ENCODE measurements around the gene SDCCAG8. TPM values are rescaled to one million over a fixed set of nuclear protein-coding genes. Genes with fewer than 3 reads are reported as not detected.
A peak's percentile ranks its signal among the peaks of the same experiment; 100 is the strongest.

The SDCCAG8 gene
- total RNA-seq, 4 donors from 2014 or later, result 30.2 to 46.4 (median 36.7) TPM

DNA sequence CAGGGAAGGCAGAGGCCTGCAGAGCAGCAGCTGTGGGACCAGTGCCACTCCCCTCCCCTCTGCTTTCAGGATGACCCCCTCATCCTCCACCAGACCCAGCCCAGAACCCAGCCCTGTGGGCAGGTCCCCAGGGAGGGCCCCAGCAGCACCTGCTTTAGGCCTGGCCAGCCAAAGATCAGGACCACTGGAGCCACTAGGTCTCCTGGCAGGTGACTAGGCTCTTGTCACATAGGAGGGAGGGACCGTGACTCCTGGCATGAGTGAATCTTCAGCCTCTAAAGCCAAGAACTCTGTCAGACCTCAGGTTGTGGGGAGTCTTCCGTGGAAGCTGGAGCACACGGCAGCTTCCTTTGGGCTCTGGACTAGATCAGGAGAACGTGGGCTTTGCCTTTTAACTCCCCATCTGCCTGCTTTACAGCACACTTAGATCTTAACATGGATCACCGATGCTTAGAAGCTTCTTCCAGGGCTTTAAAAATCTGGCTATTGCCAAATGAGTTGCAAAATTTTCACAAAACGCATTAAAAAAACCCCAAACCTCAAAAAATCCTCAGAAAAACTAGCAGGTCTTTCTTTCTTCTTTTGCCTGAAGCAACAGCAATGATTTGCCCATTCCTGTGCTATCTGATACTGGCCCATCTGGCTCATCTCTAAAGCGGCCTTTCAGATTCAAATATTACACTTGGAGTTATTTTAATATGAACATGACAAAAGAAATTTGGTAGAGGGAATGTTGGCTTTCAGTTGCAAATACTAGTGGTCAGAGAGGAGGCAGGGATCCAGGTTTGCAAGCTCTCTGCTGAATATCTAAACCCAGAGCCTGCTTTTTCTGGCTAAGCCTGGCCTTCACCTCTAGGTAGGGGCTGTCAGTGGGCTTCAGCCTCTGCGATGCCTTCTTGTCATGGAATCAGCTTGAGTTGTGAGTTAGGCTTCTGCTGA is 235.2 kb downstream of the SDCCAG8 start:
- Histone ChIP-seq H3K9me3 (no peaks in the 10 kb centered on the region), H3K27me3 (no peaks in the 10 kb centered on the region), H3K27ac (peak overlapping the region in 3 of 4 donors; percentile 48 to 66 (median 62)), H3K4me3 (no peak overlapping the region), H3K4me1 (peaks cover 0 to 57% (median 10%) of the 10 kb centered on the region in 3 donors), H3K36me3 (peaks cover 0 to 18% of the 10 kb centered on the region in 2 donors)
- ATAC-seq, result peak; percentile 4
- WGBS, 2 donors (ENCODE audit: low coverage in 1 of 2), result 53 to 83% methylated on average over 3 to 6 of the region's 8 CpGs
- TF ChIP-seq EP300 (IDR thresholded peaks at IDR 0.05) (no peak), POLR2AphosphoS5 (IDR thresholded peaks at IDR 0.05) (no peak), POLR2A (IDR thresholded peaks at IDR 0.05) (no peak)
- TF ChIP-seq, protein P1, sequence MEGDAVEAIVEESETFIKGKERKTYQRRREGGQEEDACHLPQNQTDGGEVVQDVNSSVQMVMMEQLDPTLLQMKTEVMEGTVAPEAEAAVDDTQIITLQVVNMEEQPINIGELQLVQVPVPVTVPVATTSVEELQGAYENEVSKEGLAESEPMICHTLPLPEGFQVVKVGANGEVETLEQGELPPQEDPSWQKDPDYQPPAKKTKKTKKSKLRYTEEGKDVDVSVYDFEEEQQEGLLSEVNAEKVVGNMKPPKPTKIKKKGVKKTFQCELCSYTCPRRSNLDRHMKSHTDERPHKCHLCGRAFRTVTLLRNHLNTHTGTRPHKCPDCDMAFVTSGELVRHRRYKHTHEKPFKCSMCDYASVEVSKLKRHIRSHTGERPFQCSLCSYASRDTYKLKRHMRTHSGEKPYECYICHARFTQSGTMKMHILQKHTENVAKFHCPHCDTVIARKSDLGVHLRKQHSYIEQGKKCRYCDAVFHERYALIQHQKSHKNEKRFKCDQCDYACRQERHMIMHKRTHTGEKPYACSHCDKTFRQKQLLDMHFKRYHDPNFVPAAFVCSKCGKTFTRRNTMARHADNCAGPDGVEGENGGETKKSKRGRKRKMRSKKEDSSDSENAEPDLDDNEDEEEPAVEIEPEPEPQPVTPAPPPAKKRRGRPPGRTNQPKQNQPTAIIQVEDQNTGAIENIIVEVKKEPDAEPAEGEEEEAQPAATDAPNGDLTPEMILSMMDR (IDR thresholded peaks at IDR 0.05), result no peak

GRCh38 chr1:243493156-243494129 is 237.6 kb downstream of the SDCCAG8 start:
- H3K4me3 ChIP-seq, result no peak overlapping the region
- H3K9me3 ChIP-seq, result no peaks in the 10 kb centered on the region
- no peak for ATAC-seq
- TF ChIP-seq, protein P1 (IDR thresholded peaks at IDR 0.05), result no peak
- no peak for TF ChIP-seq POLR2A (IDR thresholded peaks at IDR 0.05)
- TF ChIP-seq POLR2AphosphoS5 (IDR thresholded peaks at IDR 0.05), result no peak
- no peak for TF ChIP-seq EP300 (IDR thresholded peaks at IDR 0.05)
- H3K27ac ChIP-seq, result no peak overlapping the region
- H3K36me3 ChIP-seq, result peaks cover 0 to 23% of the 10 kb centered on the region in 2 donors
- 65 to 88% methylated on average over 7 to 10 of the region's 14 CpGs for WGBS, 2 donors (ENCODE audit: low coverage in 1 of 2)
- H3K4me1 ChIP-seq, result peaks cover 0 to 67% (median 15%) of the 10 kb centered on the region in 3 donors
- no peaks in the 10 kb centered on the region for H3K27me3 ChIP-seq

DNA sequence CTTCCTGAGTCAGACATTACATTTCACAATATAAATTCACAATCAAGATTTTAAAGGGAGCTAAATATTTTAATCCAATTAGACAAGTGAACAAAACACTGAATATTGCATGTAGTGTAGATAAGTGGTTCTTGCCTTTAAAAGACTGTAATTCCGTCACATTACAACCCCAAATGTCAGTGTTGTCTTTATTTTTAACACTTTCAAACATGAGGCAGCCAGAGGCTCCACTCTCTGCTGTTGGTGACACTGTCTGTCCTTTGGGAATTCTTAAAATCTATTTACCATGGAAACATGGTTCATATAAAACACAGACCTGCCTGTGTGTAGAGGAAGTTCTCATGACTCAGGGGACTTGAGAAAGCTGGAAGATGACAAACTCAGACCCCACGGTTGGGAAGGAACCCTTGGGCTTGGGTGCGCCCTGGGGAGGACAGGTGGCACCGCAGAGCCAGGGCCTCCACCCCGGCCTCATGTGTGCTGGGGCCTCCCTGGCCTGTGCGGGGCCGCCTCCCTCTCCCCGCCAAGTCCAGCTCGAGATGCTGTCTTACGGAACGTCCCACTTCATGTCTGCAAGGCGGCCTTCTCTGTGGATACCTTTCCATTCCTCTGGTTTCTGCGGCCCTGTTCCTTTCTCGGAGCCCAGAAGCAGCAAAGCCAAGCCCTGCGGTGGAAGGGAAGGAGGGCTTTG is 239.0 kb downstream of the SDCCAG8 start:
- TF ChIP-seq POLR2AphosphoS5 (IDR thresholded peaks at IDR 0.05), result no peak
- no peak for TF ChIP-seq POLR2A (IDR thresholded peaks at IDR 0.05)
- TF ChIP-seq EP300 (IDR thresholded peaks at IDR 0.05), result no peak
- TF ChIP-seq, protein P1 (IDR thresholded peaks at IDR 0.05), result no peak
- H3K27me3 ChIP-seq, result no peaks in the 10 kb centered on the region
- WGBS, 2 donors (ENCODE audit: low coverage in 1 of 2), result 86 to 90% methylated on average over 1 to 8 of the region's 15 CpGs
- H3K27ac ChIP-seq, result peak overlapping the region in 3 of 4 donors; percentile 84 to 86 (median 84)
- no peak for ATAC-seq
- H3K4me1 ChIP-seq, result peaks cover 0 to 54% (median 15%) of the 10 kb centered on the region in 3 donors
- H3K9me3 ChIP-seq, result no peaks in the 10 kb centered on the region
- H3K36me3 ChIP-seq, result peaks cover 0 to 19% of the 10 kb centered on the region in 2 donors
- no peak overlapping the region for H3K4me3 ChIP-seq

GRCh38 chr1:243495442-243496186 is 239.8 kb downstream of the SDCCAG8 start:
- TF ChIP-seq, protein P1 (IDR thresholded peaks at IDR 0.05), result no peak
- TF ChIP-seq POLR2A (IDR thresholded peaks at IDR 0.05), result no peak
- TF ChIP-seq EP300 (IDR thresholded peaks at IDR 0.05), result no peak
- peak; percentile 49 for TF ChIP-seq POLR2AphosphoS5 (IDR thresholded peaks at IDR 0.05)
- no peaks in the 10 kb centered on the region for H3K9me3 ChIP-seq
- peak overlapping the region; percentile 57 to 86 (median 84) for H3K27ac ChIP-seq
- WGBS, 2 donors (ENCODE audit: low coverage in 1 of 2), result 13 to 20% methylated on average over 3 to 5 of the region's 24 CpGs
- peaks cover 0 to 13% of the 10 kb centered on the region in 2 donors for H3K36me3 ChIP-seq
- H3K4me1 ChIP-seq, result peaks cover 0 to 47% (median 13%) of the 10 kb centered on the region in 3 donors
- peak overlapping the region in 1 of 2 donors; percentile 13 for H3K4me3 ChIP-seq
- peak; percentile 70 for ATAC-seq
- H3K27me3 ChIP-seq, result no peaks in the 10 kb centered on the region

Measured in gastroesophageal sphincter (tissue), 4 donors.